PFSK-1 (cell line): ENCODE measurements around the gene TTC39B.

Experiments
- FOXP2 ChIP-seq: optimal IDR thresholded peaks from 2 replicates; pipeline ENCODE3; 2011; ENCODE audit warnings: borderline replicate concordance, control low read depth, inconsistent platforms; ENCODE audit not compliant: insufficient read depth; ENCODE audit errors: extremely low read length, extremely low read depth
- POLR2AphosphoS5 ChIP-seq: IDR thresholded peaks from 2 replicates; pipeline ENCODE4 v1.6.1; 2012; ENCODE audit warnings: low read depth, mild to moderate bottlenecking, control low read depth, low read length, moderate library complexity
- SIN3A ChIP-seq: IDR thresholded peaks from 2 replicates; pipeline ENCODE4 v1.6.1; 2012; ENCODE audit warnings: mild to moderate bottlenecking, low read length, moderate library complexity, borderline replicate concordance; ENCODE audit not compliant: insufficient read depth
- TAF1 ChIP-seq: IDR thresholded peaks from 2 replicates; pipeline ENCODE4 v1.6.1; 2012; ENCODE audit warnings: low read length, control low read depth, borderline replicate concordance; ENCODE audit not compliant: insufficient read depth
- TF ChIP-seq, protein P1 (sequence below), 2 experiments: IDR thresholded peaks; 2 replicates each; pipeline versions ENCODE4 v1.6.1 to v1.8.0; 2011 to 2012; ENCODE audit warnings: low read depth in 2 of 2, low read length in 2 of 2, control low read depth in 1 of 2, inconsistent platforms in 1 of 2, mild to moderate bottlenecking in 1 of 2, moderate library complexity in 1 of 2; ENCODE audit not compliant: insufficient read depth in 1 of 2

TTC39B gene

GRCh38 chr9:15155323-15155722, 151.7 kb downstream of the TTC39B start:
- TF ChIP-seq FOXP2 = no peak

DNA sequence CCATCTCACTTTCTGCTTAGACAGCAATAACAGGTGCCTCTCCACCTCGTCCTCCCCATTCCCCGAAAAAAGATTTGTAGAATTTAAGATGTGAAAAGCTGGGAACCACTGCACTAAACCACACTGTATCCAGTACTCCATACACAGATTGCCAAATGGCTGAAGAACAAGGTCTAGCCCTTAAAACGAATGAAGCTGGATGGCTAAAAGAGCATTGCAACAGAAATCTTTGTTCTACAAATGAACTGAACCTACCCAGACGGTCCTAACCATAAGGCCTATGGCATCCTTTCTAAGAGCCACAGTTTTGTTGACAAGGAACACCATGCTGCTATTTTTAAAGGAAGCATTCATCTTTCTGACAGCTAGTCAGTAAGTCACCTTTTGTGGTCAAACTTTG, 152.3 kb downstream of the TTC39B start:
- TF ChIP-seq, protein P1, sequence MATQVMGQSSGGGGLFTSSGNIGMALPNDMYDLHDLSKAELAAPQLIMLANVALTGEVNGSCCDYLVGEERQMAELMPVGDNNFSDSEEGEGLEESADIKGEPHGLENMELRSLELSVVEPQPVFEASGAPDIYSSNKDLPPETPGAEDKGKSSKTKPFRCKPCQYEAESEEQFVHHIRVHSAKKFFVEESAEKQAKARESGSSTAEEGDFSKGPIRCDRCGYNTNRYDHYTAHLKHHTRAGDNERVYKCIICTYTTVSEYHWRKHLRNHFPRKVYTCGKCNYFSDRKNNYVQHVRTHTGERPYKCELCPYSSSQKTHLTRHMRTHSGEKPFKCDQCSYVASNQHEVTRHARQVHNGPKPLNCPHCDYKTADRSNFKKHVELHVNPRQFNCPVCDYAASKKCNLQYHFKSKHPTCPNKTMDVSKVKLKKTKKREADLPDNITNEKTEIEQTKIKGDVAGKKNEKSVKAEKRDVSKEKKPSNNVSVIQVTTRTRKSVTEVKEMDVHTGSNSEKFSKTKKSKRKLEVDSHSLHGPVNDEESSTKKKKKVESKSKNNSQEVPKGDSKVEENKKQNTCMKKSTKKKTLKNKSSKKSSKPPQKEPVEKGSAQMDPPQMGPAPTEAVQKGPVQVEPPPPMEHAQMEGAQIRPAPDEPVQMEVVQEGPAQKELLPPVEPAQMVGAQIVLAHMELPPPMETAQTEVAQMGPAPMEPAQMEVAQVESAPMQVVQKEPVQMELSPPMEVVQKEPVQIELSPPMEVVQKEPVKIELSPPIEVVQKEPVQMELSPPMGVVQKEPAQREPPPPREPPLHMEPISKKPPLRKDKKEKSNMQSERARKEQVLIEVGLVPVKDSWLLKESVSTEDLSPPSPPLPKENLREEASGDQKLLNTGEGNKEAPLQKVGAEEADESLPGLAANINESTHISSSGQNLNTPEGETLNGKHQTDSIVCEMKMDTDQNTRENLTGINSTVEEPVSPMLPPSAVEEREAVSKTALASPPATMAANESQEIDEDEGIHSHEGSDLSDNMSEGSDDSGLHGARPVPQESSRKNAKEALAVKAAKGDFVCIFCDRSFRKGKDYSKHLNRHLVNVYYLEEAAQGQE (IDR thresholded peaks at IDR 0.05; ENCODE audit: insufficient read depth in 1 of 2, low read depth in 2 of 2, low read length in 2 of 2) = no peak
- TF ChIP-seq POLR2AphosphoS5 (no peak), TAF1 (no peak), SIN3A (no peak), FOXP2 (no peak)

DNA sequence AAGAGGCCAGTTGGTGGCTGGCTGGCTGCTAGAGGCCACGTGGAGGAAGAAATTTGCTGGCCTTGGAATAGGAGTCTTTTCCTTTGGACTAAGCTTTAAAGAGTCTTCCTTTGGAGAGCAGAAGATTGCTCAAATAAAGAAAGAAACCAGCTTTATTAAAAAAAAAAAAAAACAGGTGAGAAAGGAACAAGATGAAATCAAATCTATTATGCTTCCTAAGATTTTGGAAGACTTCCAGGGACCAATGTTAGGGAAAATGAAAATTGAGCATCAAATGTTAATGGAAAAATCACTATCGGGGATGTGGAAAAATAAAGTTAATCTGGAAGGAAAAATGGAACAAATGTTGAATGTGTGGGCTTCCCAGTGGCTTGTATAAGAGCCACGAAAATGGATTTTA, 153.1 kb downstream of the TTC39B start:
- TF ChIP-seq TAF1 = no peak
- TF ChIP-seq POLR2AphosphoS5 = no peak
- TF ChIP-seq, protein P1 (IDR thresholded peaks at IDR 0.05; ENCODE audit: insufficient read depth in 1 of 2, low read depth in 2 of 2, low read length in 2 of 2) = no peak
- no peak for TF ChIP-seq FOXP2
- no peak for TF ChIP-seq SIN3A

- TF ChIP-seq POLR2AphosphoS5 (no peak), TAF1 (no peak), FOXP2 (no peak), SIN3A (no peak)
- TF ChIP-seq, protein P1 (IDR thresholded peaks at IDR 0.05; ENCODE audit: insufficient read depth in 1 of 2, low read depth in 2 of 2, low read length in 2 of 2) = no peak
Measured at GRCh38 chr9:15150939-15151338, 156.1 kb downstream of the TTC39B start.

DNA sequence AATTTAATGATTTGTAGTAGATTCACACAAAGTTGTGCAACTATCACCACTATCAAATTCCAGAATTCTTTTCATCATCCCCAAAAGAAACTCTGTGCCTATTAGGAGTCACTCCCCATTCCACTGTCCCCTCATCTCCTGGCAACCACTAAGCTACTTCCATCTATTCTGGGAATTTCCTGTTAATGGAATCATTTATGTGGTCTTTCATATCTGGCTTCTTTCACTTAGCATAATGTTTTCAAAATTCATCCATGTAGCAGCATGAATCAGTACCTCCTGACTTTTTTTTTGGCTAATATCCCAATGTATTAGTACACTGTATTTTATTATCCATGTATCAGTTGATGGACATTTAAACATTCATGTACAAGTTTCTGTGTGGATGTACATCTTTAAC, 157.6 kb downstream of the TTC39B start:
- TF ChIP-seq TAF1 (no peak), FOXP2 (no peak), POLR2AphosphoS5 (no peak), SIN3A (no peak)
- TF ChIP-seq, protein P1 (IDR thresholded peaks at IDR 0.05; ENCODE audit: insufficient read depth in 1 of 2, low read depth in 2 of 2, low read length in 2 of 2) = no peak

DNA sequence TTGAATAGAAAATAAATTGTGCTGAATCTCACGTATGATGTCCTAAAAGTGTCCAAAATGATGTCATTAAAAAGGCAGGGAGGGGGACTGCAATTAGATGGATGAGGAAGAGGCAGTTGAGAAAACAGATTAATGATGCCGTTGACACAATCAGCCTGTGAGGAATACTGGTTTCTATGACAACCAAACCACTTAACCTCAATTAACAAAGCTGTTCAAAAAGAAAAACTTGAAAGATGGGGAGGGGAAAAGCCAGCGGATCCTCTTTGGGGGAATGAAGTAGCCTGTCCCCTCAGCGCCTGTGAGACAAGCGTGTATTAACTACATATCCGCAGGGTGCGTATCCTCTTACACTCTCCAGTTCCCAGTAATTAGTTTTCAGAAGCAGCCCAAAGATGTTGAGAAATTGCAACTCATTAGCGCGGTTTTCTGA, 160.7 kb downstream of the TTC39B start:
- TF ChIP-seq POLR2AphosphoS5 (no peak), SIN3A (no peak), TAF1 (no peak), FOXP2 (no peak)
- TF ChIP-seq, protein P1 (IDR thresholded peaks at IDR 0.05; ENCODE audit: insufficient read depth in 1 of 2, low read depth in 2 of 2, low read length in 2 of 2) = no peak
